Muscle of leg (tissue), 11 donors: ENCODE results near the gene BCKDK. TPM values are rescaled to one million over a fixed set of nuclear protein-coding genes. Genes with fewer than 3 reads are reported as not detected.

Source experiments
- DNase-seq: peaks from one replicate; pipeline ENCODE4 v3.0.0; 2013
- H3K27ac ChIP-seq: one replicate; pipeline ENCODE4 v1.5.1; 2013; ENCODE audit warnings: mild to moderate bottlenecking, low read length, control low read depth
- H3K27me3 ChIP-seq: one replicate; pipeline ENCODE4 v1.6.1; 2013; ENCODE audit warnings: low read length; ENCODE audit not compliant: control insufficient read depth, insufficient read depth
- H3K36me3 ChIP-seq: one replicate; pipeline ENCODE4 v1.6.1; 2013; ENCODE audit warnings: low read length; ENCODE audit not compliant: control insufficient read depth, insufficient read depth
- H3K4me1 ChIP-seq: one replicate; pipeline ENCODE4 v1.6.1; 2013; ENCODE audit warnings: low read length; ENCODE audit not compliant: control insufficient read depth, insufficient read depth
- H3K4me3 ChIP-seq: one replicate; pipeline ENCODE4 v1.5.1; 2013; ENCODE audit warnings: low read length, control low read depth
- H3K9me3 ChIP-seq: replicated peaks from 2 replicates; pipeline ENCODE4 v1.6.1; 2013; ENCODE audit warnings: low read depth, low read length; ENCODE audit not compliant: control insufficient read depth
- WGBS: methylation state at CpG from one replicate; pipeline ENCODE4 v1.1.5; 2013; ENCODE audit warnings: missing lambda C conversion rate; ENCODE audit not compliant: insufficient coverage; 5-methylcytosine and 5-hydroxymethylcytosine counted together
- polyA plus RNA-seq, 8 donors: library from polyadenylated mRNA; unstranded; fragments of 120-200 nt; gene quantifications; one replicate each; pipeline versions ENCODE4 v1.2.1 to v1.2.3, GENCODE V29; 2013; ENCODE audit warnings: inconsistent platforms in 1 of 8, low replicate concordance in 1 of 8; ENCODE audit not compliant: insufficient read length in 8 of 8, insufficient read depth in 1 of 8
- total RNA-seq: library from RNA; stranded (reverse); fragments of 120-200 nt; gene quantifications from one replicate; pipeline ENCODE4 v1.2.4, GENCODE V29; 2013

Gene BCKDK
- total and polyA plus RNA-seq, 9 donors: 12.7 to 33.3 (median 29.3) TPM

- Histone ChIP-seq H3K27ac (peak overlapping the region; percentile 97), H3K36me3 (peaks cover 17% of the 10 kb centered on the region), H3K27me3 (no peaks in the 10 kb centered on the region), H3K4me3 (peak overlapping the region; percentile 63), H3K9me3 (no peaks in the 10 kb centered on the region), H3K4me1 (peaks cover 23% of the 10 kb centered on the region)
- peak; percentile 58 for DNase-seq
- 0% methylated on average over 21 of the region's 27 CpGs for WGBS
Measured at GRCh38 chr16:31072540-31073141, 35.5 kb upstream of the BCKDK start.

DNA sequence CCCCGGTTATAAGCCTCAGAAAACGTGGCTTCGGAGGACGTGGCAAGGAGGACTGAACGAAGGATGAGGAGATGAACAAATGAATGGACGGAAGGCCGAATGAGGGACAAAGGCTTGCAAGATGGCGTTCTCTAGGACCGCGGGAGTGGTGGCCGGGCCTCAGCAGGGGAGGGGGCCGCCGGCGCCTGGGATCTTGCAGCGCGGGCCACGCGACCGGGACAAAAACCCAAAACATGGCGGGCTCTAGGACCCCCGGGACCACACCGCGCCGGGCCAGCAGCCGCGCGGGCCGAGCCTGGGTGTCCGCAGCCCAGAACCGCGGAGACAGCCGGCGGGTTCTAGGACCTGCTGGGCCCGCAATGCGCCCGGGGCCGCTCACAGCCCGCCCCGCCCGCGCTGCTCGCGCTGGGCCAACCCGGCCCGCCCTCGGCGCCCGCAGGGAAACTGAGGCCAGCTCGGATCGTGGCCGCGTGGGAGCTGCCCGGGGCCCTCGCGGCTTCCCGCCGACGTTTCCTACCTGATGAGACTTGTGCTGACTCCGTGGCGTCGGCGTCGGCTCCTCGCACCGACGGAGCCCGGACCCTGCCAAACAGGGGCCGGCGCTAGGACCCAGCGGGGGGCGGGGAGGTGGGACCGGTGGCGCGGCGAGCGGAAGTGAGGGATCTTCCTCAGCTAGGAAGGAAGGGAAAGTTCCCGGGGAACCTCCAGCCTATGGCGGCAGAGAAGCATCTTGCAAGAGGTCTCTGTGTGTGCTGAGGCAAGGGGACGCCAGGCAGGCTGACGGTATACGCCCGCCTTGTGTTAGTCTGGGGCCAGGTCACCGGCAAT lies 34.8 kb upstream of the BCKDK start:
- H3K27ac ChIP-seq: peak overlapping the region; percentile 97
- under 1% methylated on average over 81 of the region's 83 CpGs for WGBS
- peak; percentile 98 for DNase-seq
- peaks cover 24% of the 10 kb centered on the region for H3K36me3 ChIP-seq
- peak overlapping the region; percentile 63 for H3K4me3 ChIP-seq
- H3K27me3 ChIP-seq: no peaks in the 10 kb centered on the region
- H3K4me1 ChIP-seq: peaks cover 23% of the 10 kb centered on the region
- H3K9me3 ChIP-seq: no peaks in the 10 kb centered on the region

DNA sequence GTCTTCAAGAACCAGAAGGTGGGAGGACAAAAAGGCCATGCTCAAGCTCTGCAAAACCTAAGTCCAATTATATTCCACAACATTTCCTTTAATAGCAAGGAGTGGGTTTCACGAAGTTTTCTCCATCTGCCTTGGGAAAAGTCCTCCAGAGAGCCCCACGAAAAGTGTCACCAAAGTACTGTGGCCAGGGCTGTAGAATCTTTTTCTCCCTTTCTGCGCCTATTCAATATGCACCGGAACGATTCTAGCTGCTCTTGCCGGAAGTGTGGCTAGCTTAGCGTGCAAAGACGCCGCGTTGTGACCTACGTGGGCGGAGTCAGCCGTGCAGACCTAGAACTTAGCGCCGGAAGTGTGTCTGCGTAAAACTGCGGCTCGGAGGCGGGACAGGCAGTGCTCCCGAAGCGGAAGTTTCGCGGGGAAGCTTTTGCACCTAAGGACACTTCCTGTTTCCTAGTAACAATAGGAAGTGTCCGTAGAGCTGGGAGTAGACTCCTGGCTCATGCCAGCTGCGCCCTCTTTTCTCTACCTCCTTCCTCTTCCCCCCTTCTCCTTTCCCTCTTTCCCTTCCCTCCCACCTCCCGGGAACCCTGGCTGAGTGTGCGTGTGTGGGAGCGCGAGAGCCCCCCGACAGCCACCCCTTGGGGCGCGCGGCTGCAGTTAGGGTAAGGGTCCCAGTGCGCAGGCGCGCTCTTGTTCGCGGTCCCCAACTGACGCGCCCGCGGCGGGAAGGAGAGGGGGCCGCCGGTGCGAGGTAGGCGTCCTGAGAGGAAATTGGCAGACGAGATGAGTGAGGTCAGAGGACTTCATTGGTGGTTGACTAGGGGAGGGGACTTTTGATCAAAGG lies 34.0 kb upstream of the BCKDK start, which contains the start of the genes ZNF646 and ZNF668:
Gene ZNF646 (plus strand): TSS at position 453 of the 844 bp plus-strand sequence. CDS start 1,903 bp downstream, outside the sequence.
Gene ZNF668 (minus strand): TSS at position 271 of the 844 bp plus-strand sequence. CDS start 9,781 bp downstream, outside the sequence.
- Histone ChIP-seq H3K27me3 (no peaks in the 10 kb centered on the region), H3K36me3 (peaks cover 32% of the 10 kb centered on the region), H3K9me3 (no peaks in the 10 kb centered on the region), H3K27ac (peak within 1 kb of the TSS; percentile 97), H3K4me1 (peaks cover 23% of the 10 kb centered on the region), H3K4me3 (peak within 1 kb of the TSS; percentile 63)
- peak; percentile 100 for DNase-seq
- under 1% methylated on average over 35 of the region's 48 CpGs for WGBS

DNA sequence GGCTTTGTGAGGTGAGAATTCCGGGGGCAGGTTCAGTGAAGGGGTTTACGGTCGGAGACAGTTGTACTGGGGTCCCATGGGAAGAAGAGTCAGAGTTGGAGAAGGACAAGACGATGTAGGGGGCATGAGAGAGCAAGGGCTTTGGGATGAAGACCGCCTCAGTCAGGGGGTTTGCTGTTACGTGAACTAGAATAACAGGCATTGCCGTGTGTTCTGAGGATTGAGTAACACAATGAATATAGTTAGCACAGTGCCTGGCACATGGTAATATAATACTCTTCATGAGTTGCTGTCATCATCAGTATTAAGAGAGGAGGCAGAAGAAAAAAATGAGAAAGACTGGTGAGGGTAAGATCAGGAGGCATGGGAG lies 33.4 kb upstream of the BCKDK start:
- DNase-seq: no peak
- H3K27me3 ChIP-seq: no peaks in the 10 kb centered on the region
- H3K4me3 ChIP-seq: peak overlapping the region; percentile 63
- peaks cover 23% of the 10 kb centered on the region for H3K4me1 ChIP-seq
- H3K27ac ChIP-seq: peak overlapping the region; percentile 93
- H3K36me3 ChIP-seq: peaks cover 38% of the 10 kb centered on the region
- no peaks in the 10 kb centered on the region for H3K9me3 ChIP-seq
- 0% methylated on average over 4 of the region's 7 CpGs for WGBS

- WGBS: 69% methylated on average over 14 of the region's 16 CpGs
- Histone ChIP-seq H3K27ac (no peak overlapping the region), H3K4me3 (no peak overlapping the region), H3K36me3 (peaks cover 54% of the 10 kb centered on the region), H3K27me3 (no peaks in the 10 kb centered on the region), H3K9me3 (no peaks in the 10 kb centered on the region), H3K4me1 (peaks cover 19% of the 10 kb centered on the region)
- DNase-seq: peak; percentile 9
Measured at GRCh38 chr16:31076319-31076718, 31.9 kb upstream of the BCKDK start.

GRCh38 chr16:31077024-31077423 lies 31.2 kb upstream of the BCKDK start:
- Histone ChIP-seq H3K27me3 (no peaks in the 10 kb centered on the region), H3K36me3 (peaks cover 61% of the 10 kb centered on the region), H3K4me3 (no peak overlapping the region), H3K27ac (no peak overlapping the region), H3K9me3 (no peaks in the 10 kb centered on the region), H3K4me1 (peaks cover 18% of the 10 kb centered on the region)
- WGBS: 93% methylated on average over 13 of the region's 13 CpGs
- peak; percentile 3 for DNase-seq

DNA sequence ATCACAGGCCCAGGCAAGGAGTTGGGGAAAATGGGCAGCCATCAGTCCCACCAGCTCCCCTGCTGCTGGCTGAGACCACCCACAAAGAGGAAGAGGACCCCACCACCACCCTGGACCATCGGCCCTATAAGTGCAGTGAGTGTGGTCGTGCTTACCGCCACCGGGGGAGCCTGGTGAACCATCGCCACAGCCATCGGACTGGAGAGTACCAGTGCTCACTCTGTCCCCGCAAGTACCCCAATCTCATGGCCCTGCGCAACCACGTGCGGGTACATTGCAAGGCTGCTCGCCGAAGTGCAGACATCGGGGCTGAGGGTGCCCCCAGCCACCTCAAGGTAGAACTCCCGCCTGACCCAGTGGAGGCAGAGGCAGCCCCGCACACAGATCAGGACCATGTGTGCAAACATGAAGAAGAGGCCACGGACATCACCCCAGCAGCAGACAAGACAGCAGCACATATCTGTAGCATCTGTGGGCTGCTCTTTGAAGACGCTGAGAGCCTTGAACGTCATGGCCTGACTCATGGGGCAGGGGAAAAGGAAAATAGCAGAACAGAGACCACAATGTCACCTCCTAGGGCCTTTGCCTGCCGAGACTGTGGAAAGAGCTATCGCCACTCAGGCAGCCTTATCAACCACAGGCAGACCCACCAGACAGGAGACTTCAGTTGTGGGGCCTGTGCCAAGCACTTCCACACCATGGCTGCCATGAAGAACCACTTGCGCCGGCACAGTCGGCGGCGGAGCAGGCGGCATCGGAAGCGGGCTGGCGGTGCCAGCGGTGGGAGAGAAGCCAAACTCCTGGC lies 30.4 kb upstream of the BCKDK start:
- peaks cover 19% of the 10 kb centered on the region for H3K4me1 ChIP-seq
- no peak overlapping the region for H3K4me3 ChIP-seq
- DNase-seq: peak; percentile 4
- H3K27me3 ChIP-seq: no peaks in the 10 kb centered on the region
- 93% methylated on average over 18 of the region's 30 CpGs for WGBS
- H3K36me3 ChIP-seq: peaks cover 68% of the 10 kb centered on the region
- no peak overlapping the region for H3K27ac ChIP-seq
- no peaks in the 10 kb centered on the region for H3K9me3 ChIP-seq

DNA sequence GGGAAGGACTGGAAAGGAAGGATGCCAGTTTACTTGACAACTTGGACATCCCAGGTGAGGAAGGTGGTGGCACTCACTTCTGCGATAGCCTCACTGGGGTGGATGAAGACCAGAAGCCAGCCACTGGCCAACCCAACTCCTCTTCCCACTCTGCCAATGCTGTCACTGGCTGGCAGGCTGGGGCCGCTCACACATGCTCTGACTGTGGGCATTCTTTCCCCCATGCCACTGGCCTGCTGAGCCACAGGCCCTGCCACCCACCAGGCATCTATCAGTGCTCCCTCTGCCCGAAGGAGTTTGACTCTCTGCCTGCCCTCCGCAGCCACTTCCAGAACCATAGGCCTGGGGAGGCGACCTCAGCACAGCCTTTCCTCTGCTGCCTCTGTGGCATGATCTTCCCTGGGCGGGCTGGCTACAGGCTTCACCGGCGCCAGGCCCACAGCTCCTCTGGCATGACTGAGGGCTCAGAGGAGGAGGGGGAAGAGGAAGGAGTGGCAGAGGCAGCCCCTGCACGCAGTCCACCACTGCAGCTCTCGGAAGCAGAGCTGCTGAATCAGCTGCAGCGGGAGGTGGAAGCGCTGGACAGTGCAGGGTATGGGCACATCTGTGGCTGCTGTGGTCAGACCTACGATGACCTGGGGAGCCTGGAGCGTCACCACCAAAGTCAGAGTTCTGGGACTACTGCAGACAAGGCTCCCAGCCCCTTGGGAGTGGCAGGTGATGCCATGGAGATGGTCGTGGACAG lies 29.4 kb upstream of the BCKDK start:
- H3K4me3 ChIP-seq: no peak overlapping the region
- H3K27me3 ChIP-seq: no peaks in the 10 kb centered on the region
- peak; percentile 7 for DNase-seq
- H3K4me1 ChIP-seq: peaks cover 27% of the 10 kb centered on the region
- no peaks in the 10 kb centered on the region for H3K9me3 ChIP-seq
- peaks cover 77% of the 10 kb centered on the region for H3K36me3 ChIP-seq
- WGBS: 95% methylated on average over 9 of the region's 15 CpGs
- H3K27ac ChIP-seq: no peak overlapping the region
